ENCODE measurements around the gene SLC39A11.
"Not testable (repeated sequence)": the region's sequence is repeated elsewhere in the genome, so short reads cannot be mapped to it uniquely, and the experiment has no call there.

SLC39A11 gene

GRCh38 chr17:72795941-72796340 is 296.5 kb downstream of the SLC39A11 start:
- no peak for DNase-seq (ENCODE audit: low read depth in 1 of 2, low spot score in 1 of 2)

GRCh38 chr17:72794152-72794551 is 298.3 kb downstream of the SLC39A11 start:
- DNase-seq (ENCODE audit: low read depth in 1 of 2, low spot score in 1 of 2) = no peak

GRCh38 chr17:72792771-72793170 is 299.7 kb downstream of the SLC39A11 start:
- DNase-seq (ENCODE audit: low read depth in 1 of 2, low spot score in 1 of 2) = no peak

GRCh38 chr17:72790190-72790589 is 302.3 kb downstream of the SLC39A11 start:
- DNase-seq (ENCODE audit: low read depth in 1 of 2, low spot score in 1 of 2) = no peak

- no peak for DNase-seq (ENCODE audit: low read depth in 1 of 2, low spot score in 1 of 2)
Measured at GRCh38 chr17:72789711-72790110, 302.8 kb downstream of the SLC39A11 start.

- no peak for DNase-seq (ENCODE audit: low read depth in 1 of 2, low spot score in 1 of 2)
Measured at GRCh38 chr17:72788950-72789585, 303.4 kb downstream of the SLC39A11 start.

- DNase-seq (ENCODE audit: low read depth in 1 of 2, low spot score in 1 of 2) = no peak
Measured at GRCh38 chr17:72786209-72786608, 306.3 kb downstream of the SLC39A11 start.

GRCh38 chr17:72782985-72783701 is 309.3 kb downstream of the SLC39A11 start:
- no peak for DNase-seq (ENCODE audit: low read depth in 1 of 2, low spot score in 1 of 2)

- DNase-seq (ENCODE audit: low read depth in 1 of 2, low spot score in 1 of 2) = not testable (repeated sequence)
Measured at GRCh38 chr17:72782437-72782836, 310.1 kb downstream of the SLC39A11 start.

GRCh38 chr17:72778169-72779151 is 314.0 kb downstream of the SLC39A11 start:
- DNase-seq (ENCODE audit: low read depth in 1 of 2, low spot score in 1 of 2) = no peak

GRCh38 chr17:72775919-72776318 is 316.6 kb downstream of the SLC39A11 start:
- no peak for DNase-seq (ENCODE audit: low read depth in 1 of 2, low spot score in 1 of 2)

- DNase-seq (ENCODE audit: low read depth in 1 of 2, low spot score in 1 of 2) = no peak
Measured at GRCh38 chr17:72775237-72775636, 317.3 kb downstream of the SLC39A11 start.

GRCh38 chr17:72774236-72774635 is 318.3 kb downstream of the SLC39A11 start:
- no peak for DNase-seq (ENCODE audit: low read depth in 1 of 2, low spot score in 1 of 2)

GRCh38 chr17:72773225-72773624 is 319.3 kb downstream of the SLC39A11 start:
- not testable (repeated sequence) for DNase-seq (ENCODE audit: low read depth in 1 of 2, low spot score in 1 of 2)

- no peak for DNase-seq (ENCODE audit: low read depth in 1 of 2, low spot score in 1 of 2)
Measured at GRCh38 chr17:72772331-72772821, 320.1 kb downstream of the SLC39A11 start.

GRCh38 chr17:72771734-72772133 is 320.8 kb downstream of the SLC39A11 start:
- DNase-seq (ENCODE audit: low read depth in 1 of 2, low spot score in 1 of 2) = no peak

GRCh38 chr17:72766761-72767356 is 325.6 kb downstream of the SLC39A11 start:
- DNase-seq (ENCODE audit: low read depth in 1 of 2, low spot score in 1 of 2) = no peak

- no peak for DNase-seq (ENCODE audit: low read depth in 1 of 2, low spot score in 1 of 2)
Measured at GRCh38 chr17:72765368-72766153, 326.9 kb downstream of the SLC39A11 start.

- DNase-seq (ENCODE audit: low read depth in 1 of 2, low spot score in 1 of 2) = no peak
Measured at GRCh38 chr17:72764632-72765041, 327.9 kb downstream of the SLC39A11 start.

GRCh38 chr17:72763981-72764380 is 328.5 kb downstream of the SLC39A11 start:
- no peak for DNase-seq (ENCODE audit: low read depth in 1 of 2, low spot score in 1 of 2)

Measured in activated CD4-positive, alpha-beta T cell treated with anti-CD3 and anti-CD28 coated beads, Interleukin-2, amount 50 U/mL, for 24 hours (primary cell).